HL-60 (cell line): Measurements from ENCODE around the gene TASP1.

Experiments used
- DNase-seq, 2 experiments: peaks; one replicate each; pipeline ENCODE4 v3.0.0-alpha.2; 2010 to 2020; ENCODE audit warnings: low read depth in 1 of 2, low spot score in 1 of 2
- H3K27ac ChIP-seq: fragments of 250-450 bp; sonication (Bioruptor Pico); replicated peaks from 2 replicates; pipeline ENCODE4 v1.5.1; 2020; ENCODE audit warnings: mild to moderate bottlenecking, moderate library complexity
- H3K27me3 ChIP-seq: fragments of 250-450 bp; sonication (Bioruptor Pico); 2 replicates; pipeline ENCODE4 v1.5.1; 2021; ENCODE audit warnings: mild to moderate bottlenecking, moderate library complexity; ENCODE audit not compliant: insufficient read depth, poor library complexity, severe bottlenecking
- H3K4me3 ChIP-seq: replicated peaks from 2 replicates; pipeline ENCODE4 v1.5.1; 2011; ENCODE audit warnings: mild to moderate bottlenecking, control low read depth, low read length; ENCODE audit not compliant: insufficient read depth
- GABPA ChIP-seq: IDR thresholded peaks from 2 replicates; pipeline ENCODE4 v1.6.1; 2012; ENCODE audit warnings: low read depth
- POLR2AphosphoS5 ChIP-seq: IDR thresholded peaks from 2 replicates; pipeline ENCODE4 v1.6.1; 2012; ENCODE audit warnings: low read depth
- SPI1 ChIP-seq: IDR thresholded peaks from 2 replicates; pipeline ENCODE4 v1.6.1; 2012; ENCODE audit warnings: low read depth, mild to moderate bottlenecking, borderline replicate concordance
- TF ChIP-seq, protein P1 (sequence below): IDR thresholded peaks from 2 replicates; pipeline ENCODE4 v1.6.1; 2012; ENCODE audit warnings: low read depth; ENCODE audit not compliant: insufficient replicate concordance
- TF ChIP-seq, protein P2 (sequence below): IDR thresholded peaks from one replicate; pipeline ENCODE4 v1.5.1; 2011; ENCODE audit warnings: low read length, control low read depth, inconsistent platforms; ENCODE audit not compliant: insufficient read depth

Gene TASP1

GRCh38 chr20:13396022-13396421, 242.7 kb downstream of the TASP1 start:
- no peak for DNase-seq
- Histone ChIP-seq H3K27me3 (no peaks in the 10 kb centered on the region), H3K27ac (no peak overlapping the region), H3K4me3 (no peak overlapping the region)
- TF ChIP-seq, protein P1, sequence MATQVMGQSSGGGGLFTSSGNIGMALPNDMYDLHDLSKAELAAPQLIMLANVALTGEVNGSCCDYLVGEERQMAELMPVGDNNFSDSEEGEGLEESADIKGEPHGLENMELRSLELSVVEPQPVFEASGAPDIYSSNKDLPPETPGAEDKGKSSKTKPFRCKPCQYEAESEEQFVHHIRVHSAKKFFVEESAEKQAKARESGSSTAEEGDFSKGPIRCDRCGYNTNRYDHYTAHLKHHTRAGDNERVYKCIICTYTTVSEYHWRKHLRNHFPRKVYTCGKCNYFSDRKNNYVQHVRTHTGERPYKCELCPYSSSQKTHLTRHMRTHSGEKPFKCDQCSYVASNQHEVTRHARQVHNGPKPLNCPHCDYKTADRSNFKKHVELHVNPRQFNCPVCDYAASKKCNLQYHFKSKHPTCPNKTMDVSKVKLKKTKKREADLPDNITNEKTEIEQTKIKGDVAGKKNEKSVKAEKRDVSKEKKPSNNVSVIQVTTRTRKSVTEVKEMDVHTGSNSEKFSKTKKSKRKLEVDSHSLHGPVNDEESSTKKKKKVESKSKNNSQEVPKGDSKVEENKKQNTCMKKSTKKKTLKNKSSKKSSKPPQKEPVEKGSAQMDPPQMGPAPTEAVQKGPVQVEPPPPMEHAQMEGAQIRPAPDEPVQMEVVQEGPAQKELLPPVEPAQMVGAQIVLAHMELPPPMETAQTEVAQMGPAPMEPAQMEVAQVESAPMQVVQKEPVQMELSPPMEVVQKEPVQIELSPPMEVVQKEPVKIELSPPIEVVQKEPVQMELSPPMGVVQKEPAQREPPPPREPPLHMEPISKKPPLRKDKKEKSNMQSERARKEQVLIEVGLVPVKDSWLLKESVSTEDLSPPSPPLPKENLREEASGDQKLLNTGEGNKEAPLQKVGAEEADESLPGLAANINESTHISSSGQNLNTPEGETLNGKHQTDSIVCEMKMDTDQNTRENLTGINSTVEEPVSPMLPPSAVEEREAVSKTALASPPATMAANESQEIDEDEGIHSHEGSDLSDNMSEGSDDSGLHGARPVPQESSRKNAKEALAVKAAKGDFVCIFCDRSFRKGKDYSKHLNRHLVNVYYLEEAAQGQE, result no peak
- TF ChIP-seq POLR2AphosphoS5 (no peak), SPI1 (no peak), GABPA (no peak)
- TF ChIP-seq, protein P2, sequence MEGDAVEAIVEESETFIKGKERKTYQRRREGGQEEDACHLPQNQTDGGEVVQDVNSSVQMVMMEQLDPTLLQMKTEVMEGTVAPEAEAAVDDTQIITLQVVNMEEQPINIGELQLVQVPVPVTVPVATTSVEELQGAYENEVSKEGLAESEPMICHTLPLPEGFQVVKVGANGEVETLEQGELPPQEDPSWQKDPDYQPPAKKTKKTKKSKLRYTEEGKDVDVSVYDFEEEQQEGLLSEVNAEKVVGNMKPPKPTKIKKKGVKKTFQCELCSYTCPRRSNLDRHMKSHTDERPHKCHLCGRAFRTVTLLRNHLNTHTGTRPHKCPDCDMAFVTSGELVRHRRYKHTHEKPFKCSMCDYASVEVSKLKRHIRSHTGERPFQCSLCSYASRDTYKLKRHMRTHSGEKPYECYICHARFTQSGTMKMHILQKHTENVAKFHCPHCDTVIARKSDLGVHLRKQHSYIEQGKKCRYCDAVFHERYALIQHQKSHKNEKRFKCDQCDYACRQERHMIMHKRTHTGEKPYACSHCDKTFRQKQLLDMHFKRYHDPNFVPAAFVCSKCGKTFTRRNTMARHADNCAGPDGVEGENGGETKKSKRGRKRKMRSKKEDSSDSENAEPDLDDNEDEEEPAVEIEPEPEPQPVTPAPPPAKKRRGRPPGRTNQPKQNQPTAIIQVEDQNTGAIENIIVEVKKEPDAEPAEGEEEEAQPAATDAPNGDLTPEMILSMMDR, result no peak

DNA sequence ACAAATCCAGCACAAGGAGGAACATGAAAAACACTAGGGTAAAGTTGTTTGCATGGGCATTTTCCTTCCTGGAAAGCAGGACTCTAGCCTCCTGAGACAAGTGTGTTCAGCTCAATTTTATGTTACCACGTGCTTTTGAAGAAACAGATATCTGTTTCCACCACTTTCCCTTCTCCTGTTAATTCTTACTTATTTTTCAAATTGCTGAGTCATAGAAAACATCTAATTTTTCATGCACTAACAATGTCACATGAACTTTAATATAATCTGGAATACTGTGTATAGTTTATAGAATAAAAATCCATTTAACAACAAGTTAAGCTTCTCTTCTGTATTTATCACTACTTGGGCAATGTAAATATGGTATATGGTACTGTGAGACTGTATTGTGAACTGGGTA, 243.5 kb downstream of the TASP1 start:
- TF ChIP-seq GABPA (no peak), POLR2AphosphoS5 (no peak), SPI1 (no peak)
- TF ChIP-seq, protein P2, result no peak
- TF ChIP-seq, protein P1, result no peak
- Histone ChIP-seq H3K27ac (no peak overlapping the region), H3K27me3 (no peaks in the 10 kb centered on the region), H3K4me3 (no peak overlapping the region)
- DNase-seq, result no peak

GRCh38 chr20:13392391-13392790, 246.3 kb downstream of the TASP1 start:
- H3K27ac ChIP-seq, result no peak overlapping the region
- no peak overlapping the region for H3K4me3 ChIP-seq
- no peak for DNase-seq
- no peaks in the 10 kb centered on the region for H3K27me3 ChIP-seq
- no peak for TF ChIP-seq SPI1
- TF ChIP-seq, protein P1, result no peak
- TF ChIP-seq, protein P2, result no peak
